NCI-H446 (cell line): ENCODE measurements around the gene PSMD2.
A peak's percentile ranks its signal among the peaks of the same experiment; 100 is the strongest.
"Not testable (repeated sequence)": the region's sequence is repeated elsewhere in the genome, so short reads cannot be mapped to it uniquely, and the experiment has no call there.

Experiments used
- DNase-seq, 2 experiments: peaks; one replicate each; lab custom pipeline; 2025; lab: John Stamatoyannopoulos, UW

Gene PSMD2

GRCh38 chr3:184339451-184340135 is 40.6 kb downstream of the PSMD2 start:
- DNase-seq: not testable (repeated sequence)

- no peak for DNase-seq
Measured at GRCh38 chr3:184341925-184342324, 42.9 kb downstream of the PSMD2 start.

DNA sequence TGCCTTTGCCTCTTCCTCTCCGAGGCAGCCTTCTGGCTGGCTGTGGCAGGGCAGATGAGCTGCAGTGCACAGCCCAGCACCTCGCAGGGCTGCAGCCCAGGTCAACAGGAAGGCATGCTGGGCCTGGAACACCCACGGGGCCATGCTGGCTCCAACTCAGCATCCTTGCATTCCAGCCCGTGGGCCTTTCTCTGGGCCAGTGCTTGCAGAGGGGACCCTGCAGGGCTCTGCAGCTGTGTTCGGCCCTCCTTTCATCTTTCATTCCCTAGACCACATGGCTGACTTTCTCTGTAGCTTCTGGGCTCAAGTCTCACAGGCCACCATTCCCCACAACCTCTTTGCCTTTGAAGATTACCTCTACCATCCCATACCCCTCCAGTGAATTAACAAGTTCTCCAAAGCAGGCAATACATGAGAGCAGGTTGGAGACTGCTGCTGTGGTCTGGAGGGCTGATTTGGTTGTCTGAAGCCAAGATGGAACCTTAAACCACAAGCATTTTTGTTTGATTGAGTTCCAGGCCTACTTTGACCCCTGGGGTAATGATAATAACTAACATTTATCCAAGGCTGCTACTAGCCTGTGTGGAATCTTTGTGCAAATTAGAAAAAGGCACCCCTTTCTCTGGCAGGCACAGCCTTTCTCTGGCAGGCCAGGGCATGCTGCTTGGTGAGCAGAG is 44.3 kb downstream of the PSMD2 start:
- no peak for DNase-seq

- DNase-seq: no peak
Measured at GRCh38 chr3:184344579-184345316, 45.7 kb downstream of the PSMD2 start.

GRCh38 chr3:184345317-184346144 is 46.5 kb downstream of the PSMD2 start:
- peak in 1 of 2 experiments; percentile 43 for DNase-seq

GRCh38 chr3:184346480-184347190 is 47.6 kb downstream of the PSMD2 start:
- no peak for DNase-seq

DNA sequence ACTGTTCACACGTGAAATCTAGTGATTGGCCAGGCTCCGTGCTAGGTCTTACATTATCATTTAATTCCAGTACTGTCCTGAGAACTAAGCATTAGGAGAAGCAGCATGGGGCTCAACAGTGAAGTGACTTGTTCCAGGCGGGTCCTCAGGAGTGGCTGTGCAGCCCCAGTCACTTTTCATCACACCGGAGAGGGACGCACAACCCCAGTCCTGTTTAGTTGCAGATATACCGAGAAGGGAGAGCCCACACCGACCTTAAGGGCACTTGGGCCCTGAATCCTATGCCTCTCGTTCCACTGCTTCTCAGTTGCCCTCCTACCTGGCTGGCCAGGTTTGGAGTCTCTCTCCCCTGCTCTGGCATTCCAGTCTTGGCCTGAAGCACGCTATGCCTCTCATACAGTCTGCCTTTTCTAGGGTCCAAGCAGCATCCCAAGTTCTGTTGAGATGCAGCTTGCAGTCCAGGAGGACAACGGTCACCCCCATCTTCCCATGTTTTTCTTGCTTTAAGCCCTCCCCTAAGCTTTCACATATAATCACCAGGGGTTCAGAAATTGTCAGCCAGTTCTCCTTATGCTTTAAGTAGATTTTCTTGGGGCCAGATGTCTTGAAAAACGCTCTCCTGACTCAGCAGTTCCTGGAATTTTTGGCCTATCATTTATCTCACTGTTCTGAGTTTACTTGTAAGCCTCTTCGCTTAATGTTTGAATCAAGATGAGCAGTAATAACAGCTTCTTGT is 48.4 kb downstream of the PSMD2 start:
- DNase-seq: no peak

GRCh38 chr3:184348057-184348382 is 49.0 kb downstream of the PSMD2 start:
- no peak for DNase-seq

DNA sequence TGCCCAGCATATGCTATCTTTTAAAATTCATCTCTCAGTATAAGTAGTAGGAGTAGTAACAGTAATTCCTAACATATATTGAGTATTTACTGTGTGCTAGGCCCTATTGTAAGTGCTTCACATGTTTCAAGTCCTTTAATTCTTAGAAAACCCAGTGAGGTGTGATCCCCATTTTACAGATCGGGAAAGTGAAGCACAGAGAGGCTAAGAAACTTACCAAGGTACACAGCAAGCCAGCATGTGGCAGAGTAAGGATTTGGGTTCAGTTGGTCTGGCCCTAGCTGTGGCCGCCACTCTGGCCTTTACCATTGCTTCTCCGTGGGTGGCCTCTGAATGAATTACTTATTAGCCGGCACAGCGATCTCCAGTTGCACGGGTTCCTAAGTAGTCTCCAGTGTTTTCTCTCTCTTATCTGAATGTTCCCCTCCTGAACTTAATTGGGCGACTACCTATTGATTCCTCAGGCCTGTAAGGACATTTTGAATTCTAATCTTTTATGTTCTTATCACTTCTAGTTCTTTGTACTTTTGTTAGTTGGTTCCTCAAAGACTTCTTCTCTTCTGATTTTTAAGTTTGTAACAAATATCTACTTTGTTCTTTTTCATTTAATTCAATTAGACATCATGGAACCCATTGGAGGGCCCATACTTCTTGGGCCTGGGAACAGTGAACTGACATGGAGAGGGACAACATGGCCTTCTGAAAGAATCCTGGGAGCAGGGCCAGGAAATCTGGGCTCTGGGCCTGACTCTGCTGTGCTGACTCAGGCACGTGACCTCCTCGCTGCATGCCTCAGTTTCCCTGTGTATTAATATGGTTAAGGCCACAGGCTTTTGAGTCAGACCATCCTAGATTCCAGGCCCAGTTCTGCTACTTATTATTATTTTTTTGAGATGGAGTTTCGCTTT is 50.8 kb downstream of the PSMD2 start:
- no peak for DNase-seq

DNA sequence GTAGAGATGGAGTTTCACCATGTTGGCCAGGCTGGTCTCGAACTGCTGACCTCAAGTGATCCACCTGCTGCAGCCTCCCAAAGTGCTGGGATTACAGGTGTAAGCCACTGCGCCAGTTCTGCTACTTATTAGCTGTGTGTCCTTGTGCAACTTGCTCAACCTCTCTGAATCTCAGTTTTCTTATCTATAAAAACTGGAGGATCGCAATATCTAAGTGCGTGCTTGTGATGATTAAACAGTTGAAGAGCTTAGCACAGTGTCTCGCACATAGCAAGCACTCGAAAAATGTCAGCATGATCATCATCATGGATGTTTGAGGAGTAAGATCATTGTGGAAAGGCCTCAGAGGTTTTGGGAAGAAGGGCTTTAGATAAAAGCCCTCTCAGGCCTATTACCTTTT is 51.6 kb downstream of the PSMD2 start:
- no peak for DNase-seq

DNA sequence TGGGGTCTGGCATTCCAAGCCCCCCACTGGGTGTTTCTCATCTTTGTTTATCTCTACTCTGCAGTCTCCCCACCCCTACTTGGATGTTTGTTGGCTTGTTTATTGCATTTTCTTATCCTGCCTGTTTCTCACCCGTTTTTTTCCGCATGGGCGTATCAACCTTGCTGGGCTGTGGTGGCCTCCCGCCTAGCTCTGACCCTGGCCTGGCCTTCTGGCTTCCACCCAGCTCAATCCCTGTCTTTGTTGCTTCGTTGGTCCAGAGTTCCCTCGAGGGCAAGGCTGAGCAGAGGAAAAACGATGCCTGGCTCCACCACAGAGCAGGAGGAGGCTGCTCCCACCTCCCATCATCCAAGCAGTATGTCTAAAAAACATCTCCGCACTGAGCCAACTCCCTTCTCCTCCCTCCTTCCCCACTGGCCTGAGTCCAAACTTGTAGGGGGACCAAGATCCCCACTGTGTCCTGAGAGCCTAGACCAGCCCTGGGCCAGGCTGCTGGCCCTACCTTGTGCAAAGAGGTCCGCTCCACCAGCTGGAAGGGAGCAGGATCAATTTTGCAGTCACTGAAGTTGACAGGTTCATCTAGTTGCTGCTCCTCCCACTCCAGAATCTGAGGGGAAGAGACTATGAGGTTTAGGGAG is 52.6 kb downstream of the PSMD2 start:
- no peak for DNase-seq

- no peak for DNase-seq
Measured at GRCh38 chr3:184352149-184352785, 53.2 kb downstream of the PSMD2 start.

DNA sequence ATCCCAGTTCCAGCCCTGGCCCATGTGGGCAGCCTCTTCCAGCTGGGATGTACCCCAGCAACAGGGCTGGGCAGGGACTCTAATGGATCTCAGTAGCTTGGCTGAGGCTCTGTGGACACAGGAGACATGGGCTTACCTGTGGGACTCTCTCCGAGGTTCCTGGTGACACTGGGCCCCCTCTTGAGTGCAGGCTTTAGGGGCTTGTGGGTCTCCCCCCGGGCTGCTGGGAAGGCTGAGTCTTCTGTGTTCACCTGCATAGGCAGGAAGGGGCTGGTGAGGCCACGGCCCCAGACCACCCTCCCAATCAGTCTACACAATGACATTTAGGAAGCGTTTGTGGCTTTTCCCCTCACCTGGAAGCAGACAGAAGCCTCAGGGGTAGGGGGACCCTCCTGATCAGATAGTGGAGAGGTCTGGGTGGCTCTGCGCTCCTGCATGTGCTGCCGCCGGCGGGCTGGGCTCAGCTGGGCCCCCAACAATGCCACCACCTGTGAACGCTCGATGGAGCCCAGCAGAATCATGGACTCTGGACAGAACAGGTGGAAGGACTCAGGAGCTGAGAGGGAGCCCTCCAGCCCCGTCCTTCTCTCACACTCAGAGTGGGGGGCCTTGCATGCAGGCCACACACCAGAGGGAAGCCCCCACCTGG is 54.0 kb downstream of the PSMD2 start:
- DNase-seq: no peak

DNA sequence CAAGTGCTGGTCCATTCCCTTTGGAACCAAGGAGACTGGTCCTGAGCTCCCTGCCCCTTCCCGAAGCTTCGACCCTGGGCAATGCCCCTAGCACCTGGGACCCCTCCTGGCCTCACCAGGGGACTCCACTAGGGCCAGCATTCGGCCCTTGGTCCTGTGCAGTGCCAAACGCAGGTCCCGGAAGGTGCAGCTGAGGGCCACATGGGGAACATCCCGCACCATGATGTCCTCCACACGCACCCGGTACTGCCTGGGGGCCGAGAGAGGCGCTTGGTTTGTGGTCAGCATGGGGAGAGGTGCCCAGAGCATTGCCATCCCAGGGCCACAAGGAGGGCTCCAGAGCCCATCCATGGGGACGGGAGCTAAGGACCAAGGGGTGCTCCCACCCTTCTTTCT is 54.5 kb downstream of the PSMD2 start:
- no peak for DNase-seq

GRCh38 chr3:184354121-184354728 is 55.2 kb downstream of the PSMD2 start:
- DNase-seq: peak in 1 of 2 experiments; percentile 23

GRCh38 chr3:184354754-184355153 is 55.7 kb downstream of the PSMD2 start:
- no peak for DNase-seq

GRCh38 chr3:184355261-184356040 is 56.4 kb downstream of the PSMD2 start:
- no peak for DNase-seq
